ENCODE measurements around the gene TRPV4.

The TRPV4 gene

DNA sequence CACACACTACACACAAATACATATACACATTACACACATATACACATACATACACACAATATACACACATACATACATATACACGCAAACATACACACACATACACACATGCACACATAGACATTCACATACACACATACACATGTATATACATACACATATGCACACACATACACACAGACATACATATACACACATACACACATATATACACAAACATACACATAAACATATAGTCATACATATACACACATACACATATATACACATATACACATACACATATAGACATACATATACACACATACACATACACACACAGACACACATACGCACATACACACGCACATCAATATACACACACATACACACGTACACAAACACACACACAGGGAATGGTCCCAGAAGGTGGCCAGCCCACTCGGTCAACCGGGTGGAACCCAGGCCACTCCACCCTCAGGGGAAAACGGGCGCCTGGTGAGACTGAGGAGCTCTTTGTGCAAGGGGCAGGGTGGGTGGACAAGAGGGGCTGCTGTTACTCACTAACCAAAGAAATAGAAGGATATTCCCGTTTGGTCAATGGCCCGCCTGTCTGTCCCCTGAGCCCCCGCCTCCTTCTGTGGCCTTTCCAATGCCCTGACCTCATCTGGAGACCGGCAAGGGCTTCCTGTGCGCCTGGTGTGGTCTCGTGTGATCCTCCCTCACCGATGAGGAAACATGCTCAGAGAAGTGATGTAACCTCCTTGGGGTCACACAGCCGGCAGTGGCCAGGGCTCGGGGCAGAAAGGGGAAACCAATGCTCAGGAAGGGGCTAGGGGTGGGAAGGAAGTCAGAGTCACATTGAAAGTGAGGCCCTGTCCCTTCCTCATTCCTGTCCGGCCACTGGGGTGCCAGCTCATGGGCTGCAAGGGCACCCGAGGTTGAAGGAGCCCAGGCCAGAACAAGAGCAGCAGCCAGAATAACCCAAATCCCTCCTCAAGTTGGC is 5.3 kb downstream of the TRPV4 start:
- peak; percentile 99 for DNase-seq

DNA sequence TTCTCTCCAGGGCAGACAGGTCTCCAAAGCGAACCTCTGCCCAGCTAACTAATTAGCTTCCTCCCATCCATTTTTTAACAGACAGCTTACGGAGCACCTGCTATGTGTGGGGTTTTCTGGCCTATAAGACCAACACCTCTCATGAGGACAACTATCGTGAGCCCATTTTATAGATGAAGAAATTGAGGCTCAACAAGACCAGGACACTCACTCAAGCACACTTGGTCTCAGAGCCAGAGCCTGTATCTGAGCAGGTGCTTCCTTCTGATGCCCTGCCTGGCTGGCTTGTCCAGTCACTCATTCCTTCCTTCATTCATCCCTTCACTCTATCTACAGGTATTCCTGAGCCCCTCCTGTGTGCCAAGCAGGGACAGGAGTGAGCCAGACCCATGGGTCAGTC is 6.1 kb downstream of the TRPV4 start:
- DNase-seq, result no peak

GRCh38 chr12:109824731-109825130 is 8.5 kb downstream of the TRPV4 start:
- DNase-seq, result no peak

DNA sequence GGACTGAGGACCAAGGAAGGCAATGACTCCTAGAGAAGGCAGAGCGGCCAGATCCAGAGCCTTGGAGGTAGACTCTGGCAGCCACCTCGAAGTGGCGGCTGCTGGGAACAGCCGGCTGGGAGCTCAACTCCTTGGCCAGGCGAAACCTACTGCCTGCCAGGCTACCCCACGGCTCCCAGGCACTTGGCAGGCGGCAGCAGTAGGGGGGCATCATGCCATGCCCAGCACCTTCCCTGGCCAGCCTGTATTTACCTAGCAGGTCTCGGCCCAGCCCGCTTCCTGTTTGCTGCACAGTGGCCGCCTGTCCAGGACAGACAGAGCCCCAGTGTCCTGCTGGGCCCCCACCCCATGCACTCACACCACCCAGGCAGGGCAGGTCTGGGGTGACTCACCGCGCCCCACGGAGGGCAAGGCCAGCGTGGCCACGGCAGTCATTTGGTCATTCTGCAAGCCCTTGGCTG is 10.2 kb downstream of the TRPV4 start:
- DNase-seq, result no peak

DNA sequence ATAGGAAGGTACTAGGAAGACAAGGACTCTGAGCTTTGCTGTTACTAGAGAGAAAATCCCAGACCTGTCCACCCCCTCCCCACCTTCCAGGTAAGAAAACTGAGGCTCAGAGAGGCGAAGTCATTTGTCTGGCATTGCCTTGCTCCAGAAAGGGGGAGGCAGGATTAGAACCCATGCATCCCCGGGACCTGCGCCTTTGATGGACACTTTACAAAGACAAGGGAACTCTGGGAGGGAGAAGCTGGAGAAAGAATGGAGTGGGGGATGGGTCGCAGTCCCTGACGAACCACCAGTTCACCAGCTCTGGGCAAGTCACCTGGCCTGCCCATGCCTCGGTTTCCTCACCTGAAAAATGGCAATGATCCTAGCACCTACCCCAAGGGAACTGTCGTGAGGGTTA is 10.8 kb downstream of the TRPV4 start:
- no peak for DNase-seq

DNA sequence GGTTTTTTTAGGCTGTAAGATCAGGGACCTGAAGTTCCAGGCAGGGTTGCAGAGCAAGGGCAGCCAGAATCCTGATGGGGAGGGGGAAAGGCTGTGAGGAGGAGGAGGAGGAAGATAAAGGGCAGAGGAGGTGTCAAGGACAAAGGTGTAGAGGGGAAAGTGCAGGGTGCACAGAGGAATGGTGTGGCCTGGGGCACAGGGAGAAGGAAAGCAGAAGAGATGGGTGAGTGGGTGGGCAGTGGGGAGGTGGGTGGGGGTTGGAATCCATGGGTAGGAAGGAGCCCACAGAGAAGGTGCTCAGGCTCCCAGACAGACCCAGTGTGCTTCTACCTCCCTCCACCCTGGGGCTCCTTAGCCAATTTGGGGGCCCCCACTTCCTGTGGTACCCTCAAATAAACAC is 11.2 kb downstream of the TRPV4 start:
- DNase-seq, result no peak

GRCh38 chr12:109820816-109821381 is 12.3 kb downstream of the TRPV4 start:
- DNase-seq, result no peak

DNA sequence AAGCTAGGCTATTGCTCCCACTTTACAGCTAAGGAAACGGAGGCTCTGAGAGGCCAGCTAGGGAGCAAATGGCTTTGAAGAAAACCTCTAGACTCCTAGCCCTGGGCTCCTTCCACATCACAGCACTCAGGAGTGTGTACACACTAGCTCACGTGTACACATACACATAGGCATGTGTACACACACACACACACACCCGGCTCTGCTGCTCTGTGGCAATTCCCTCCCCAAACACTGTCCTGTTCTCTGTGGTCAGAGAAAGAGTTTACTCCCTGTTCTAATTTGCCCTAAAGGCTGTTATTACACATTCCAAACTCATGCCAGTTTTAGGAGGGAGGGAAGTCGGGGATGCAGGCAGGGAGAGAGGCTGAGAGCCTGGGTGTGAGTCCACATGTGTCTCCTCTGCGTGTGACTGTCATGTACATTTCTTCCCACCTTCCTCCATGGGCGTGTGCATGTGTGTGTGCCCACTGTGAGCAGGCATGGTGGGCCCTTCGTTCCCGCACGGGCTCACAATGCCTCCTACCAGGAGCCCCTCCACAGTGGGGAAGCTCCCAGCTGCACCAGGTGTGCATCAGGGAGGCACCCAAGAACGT is 14.2 kb downstream of the TRPV4 start:
- DNase-seq, result no peak

GRCh38 chr12:109818253-109818652 is 14.9 kb downstream of the TRPV4 start:
- no peak for DNase-seq

DNA sequence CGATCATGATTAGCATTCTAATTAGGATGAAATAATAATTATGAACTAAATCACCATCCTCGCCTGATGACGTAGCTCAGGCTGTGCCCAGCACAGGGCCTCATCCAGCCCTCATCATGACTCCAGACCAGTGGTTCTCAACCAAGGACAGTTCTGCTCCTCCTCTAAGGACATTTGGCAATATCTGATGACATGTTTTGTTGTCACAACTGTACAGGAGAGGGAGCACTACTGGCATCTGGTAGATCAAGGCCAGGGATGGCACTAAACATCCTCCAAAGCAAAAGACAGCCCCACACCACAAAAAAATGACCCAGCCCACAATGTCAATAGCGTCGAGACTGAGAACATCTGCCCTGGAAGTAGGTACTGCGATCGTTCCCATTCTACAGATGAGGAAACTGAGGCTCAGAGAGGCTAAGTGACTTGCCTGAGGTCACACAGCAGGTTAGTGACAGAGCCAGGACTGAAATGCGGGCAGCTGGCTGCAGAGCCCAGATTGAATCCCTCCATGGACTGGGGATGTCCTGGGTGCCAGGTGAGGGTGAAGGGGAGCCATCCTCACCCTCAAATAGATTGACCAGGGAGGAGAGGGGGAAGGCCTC is 15.5 kb downstream of the TRPV4 start:
- peak; percentile 40 to 66 for DNase-seq

DNA sequence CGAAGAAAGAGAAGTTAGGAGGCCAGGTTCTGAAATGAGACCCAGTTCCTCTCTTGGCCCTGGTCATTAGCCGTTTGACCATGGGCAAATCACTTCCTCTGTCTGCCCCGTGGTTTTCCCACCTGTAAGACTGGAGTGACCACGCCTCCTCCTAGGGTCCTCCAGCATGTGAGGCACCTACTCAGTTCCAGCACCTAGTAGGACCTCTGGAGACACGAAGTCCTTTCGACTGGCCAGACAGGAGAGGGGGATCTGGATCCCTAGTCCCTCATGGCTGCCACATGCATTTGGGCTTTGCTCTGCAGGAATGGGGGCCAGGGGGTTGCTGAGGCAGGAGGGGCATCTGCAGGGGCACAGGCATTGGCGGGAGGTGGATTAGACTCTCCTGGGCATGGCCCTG is 16.3 kb downstream of the TRPV4 start:
- no peak for DNase-seq

DNA sequence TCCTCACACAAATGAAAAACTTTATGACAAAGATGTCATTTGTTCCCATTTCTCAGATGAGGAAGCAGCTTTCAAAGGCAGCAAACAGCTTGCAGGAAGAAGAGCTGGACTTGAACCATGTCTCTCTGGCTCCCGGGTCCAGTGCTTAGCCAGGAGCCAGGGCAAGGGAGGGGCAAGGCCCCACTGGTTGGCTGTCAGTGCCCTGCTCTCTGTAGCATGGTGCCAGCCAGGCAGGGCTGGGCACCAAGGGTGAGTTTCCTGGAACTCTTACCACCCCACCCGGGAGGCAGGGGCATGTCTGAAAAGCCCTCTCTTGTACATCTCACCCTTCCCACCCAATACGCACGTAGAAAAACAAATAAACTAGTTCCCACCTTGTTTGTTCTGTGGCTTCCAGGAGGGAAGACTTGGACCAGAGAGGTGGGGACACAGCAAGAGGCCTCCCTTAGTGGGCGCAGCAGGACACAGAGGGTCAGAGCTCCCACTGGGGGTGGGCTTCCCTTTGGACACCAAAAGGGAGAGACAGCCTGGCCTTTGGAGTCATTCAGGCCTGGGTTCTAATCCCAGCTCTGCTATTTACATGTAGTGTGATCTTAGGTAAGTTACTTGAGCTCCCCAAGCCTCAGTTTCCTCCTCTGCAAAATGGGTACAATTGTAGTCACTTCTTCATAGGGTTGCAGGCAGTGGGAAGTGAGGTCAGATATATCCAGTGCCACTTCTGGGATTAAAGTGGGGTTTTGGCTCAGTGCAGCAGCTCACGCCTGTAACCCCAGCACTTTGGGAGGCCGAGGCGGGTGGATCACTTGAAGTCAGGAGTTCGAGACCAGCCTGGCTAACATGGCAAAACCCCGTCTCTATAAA is 17.2 kb downstream of the TRPV4 start:
- no peak for DNase-seq

DNA sequence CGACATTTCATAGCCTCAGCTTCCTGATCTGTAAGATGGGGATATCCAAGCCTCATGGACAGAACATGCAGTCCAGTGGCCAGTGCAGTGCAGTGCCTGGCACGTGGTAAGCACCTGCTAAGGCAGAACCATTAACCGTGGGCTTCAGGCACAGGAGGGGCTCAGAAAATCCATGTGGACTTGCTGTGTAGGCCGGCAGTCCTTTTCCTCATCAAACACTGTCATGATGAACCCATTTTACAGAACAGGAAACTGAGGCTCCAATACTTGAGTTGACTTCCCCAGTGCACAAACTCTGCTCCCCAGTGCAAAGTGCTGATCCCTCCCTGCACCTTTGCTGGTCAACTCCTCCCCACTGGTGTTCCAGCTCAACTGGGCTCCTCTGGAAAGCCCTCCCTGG is 18.0 kb downstream of the TRPV4 start:
- DNase-seq, result no peak

- no peak for DNase-seq
These were observed 18.5 kb downstream of the TRPV4 start for GRCh38 chr12:109814600-109815150.

DNA sequence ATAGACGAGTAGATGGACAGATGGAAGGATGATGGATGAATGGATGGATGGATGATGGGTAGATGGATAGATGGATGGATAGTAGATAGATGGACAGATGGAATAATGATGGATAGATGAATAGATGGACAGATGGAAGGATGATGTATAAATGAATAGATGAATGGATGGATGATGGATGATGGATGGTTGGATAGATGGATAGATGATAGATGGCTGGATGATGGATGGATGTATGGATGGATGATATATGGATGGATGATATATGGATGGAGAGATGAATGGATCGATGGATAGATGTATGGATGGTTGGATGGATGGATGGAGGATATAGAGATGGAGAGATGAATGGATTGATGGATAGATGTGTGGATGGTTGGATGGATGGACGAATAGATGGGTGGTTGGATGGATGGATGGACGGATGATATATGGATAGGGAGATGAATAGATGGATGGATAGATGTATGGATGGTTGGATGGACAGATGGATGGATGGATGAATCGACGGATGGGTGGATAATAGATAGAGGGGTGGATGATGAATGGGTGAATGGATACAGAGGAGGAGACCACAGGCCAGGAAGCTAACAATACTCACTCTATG is 19.3 kb downstream of the TRPV4 start:
- no peak for DNase-seq

DNA sequence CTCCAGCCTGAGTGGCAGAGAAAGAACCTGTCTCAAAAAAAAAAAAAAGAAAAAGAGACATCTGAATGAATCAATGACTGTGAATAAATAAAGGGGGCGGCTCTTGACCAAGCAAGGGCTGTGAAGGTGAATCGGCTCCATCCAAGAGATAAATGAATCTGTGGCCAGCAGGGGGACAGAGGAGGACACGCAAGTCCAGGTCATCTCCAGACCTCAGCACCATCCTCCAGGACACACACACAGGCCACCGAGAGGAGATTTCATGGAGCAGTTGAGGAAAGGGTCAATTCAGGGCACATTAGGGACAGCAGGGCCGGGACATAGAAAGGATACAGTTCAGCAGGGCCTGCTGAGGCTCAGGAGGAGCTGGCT is 21.6 kb downstream of the TRPV4 start:
- DNase-seq, result no peak

- DNase-seq, result no peak
These were observed 22.1 kb downstream of the TRPV4 start for GRCh38 chr12:109810954-109811623.

- no peak for DNase-seq
These were observed 24.1 kb downstream of the TRPV4 start for GRCh38 chr12:109808876-109809646.

- DNase-seq, result no peak
These were observed 25.1 kb downstream of the TRPV4 start for GRCh38 chr12:109807954-109808643.

Measured in inflammatory macrophage (primary cell).